ENCODE measurements around the gene ACTA2. TPM values are rescaled to one million over a fixed set of nuclear protein-coding genes. Genes with fewer than 3 reads are reported as not detected.
A peak's percentile ranks its signal among the peaks of the same experiment; 100 is the strongest.

ACTA2 gene
- total RNA-seq, 4 donors from 2014 or later, result 340 to 708 (median 458) TPM

- Histone ChIP-seq H3K4me1 (peaks cover 0 to 4% (median 2%) of the 10 kb centered on the region in 4 donors), H3K36me3 (peaks cover 0 to 42% (median 0%) of the 10 kb centered on the region in 3 donors), H3K4me3 (no peak overlapping the region), H3K9me3 (no peaks in the 10 kb centered on the region), H3K27me3 (no peaks in the 10 kb centered on the region), H3K27ac (no peak overlapping the region)
- 77 to 91% methylated on average over 6 of the region's 6 CpGs for WGBS, 2 donors
- DNase-seq (ENCODE audit: low spot score in 2 of 2), result no peak
- TF ChIP-seq POLR2A (IDR thresholded peaks at IDR 0.05), result no peak
- no peak for TF ChIP-seq CTCF (IDR thresholded peaks at IDR 0.05)
- no peak for TF ChIP-seq EP300 (IDR thresholded peaks at IDR 0.05)
Measured at GRCh38 chr10:88941026-88941425, 11.5 kb downstream of the ACTA2 start.

GRCh38 chr10:88938938-88939337, 13.6 kb downstream of the ACTA2 start:
- no peak for DNase-seq (ENCODE audit: low spot score in 2 of 2)
- Histone ChIP-seq H3K27me3 (no peaks in the 10 kb centered on the region), H3K4me3 (no peak overlapping the region), H3K36me3 (peaks cover 0 to 42% (median 0%) of the 10 kb centered on the region in 3 donors), H3K27ac (no peak overlapping the region), H3K9me3 (no peaks in the 10 kb centered on the region), H3K4me1 (peaks cover 0 to 14% (median 4%) of the 10 kb centered on the region in 4 donors)
- WGBS, 2 donors, result 92 to 99% methylated on average over 2 of the region's 2 CpGs
- no peak for TF ChIP-seq POLR2A (IDR thresholded peaks at IDR 0.05)
- TF ChIP-seq EP300 (IDR thresholded peaks at IDR 0.05), result no peak
- TF ChIP-seq CTCF (IDR thresholded peaks at IDR 0.05), result no peak

GRCh38 chr10:88938039-88938438, 14.5 kb downstream of the ACTA2 start:
- TF ChIP-seq CTCF (IDR thresholded peaks at IDR 0.05) (no peak), POLR2A (IDR thresholded peaks at IDR 0.05) (no peak), EP300 (IDR thresholded peaks at IDR 0.05) (no peak)
- H3K4me1 ChIP-seq, result peaks cover 0 to 14% (median 4%) of the 10 kb centered on the region in 4 donors

GRCh38 chr10:88936656-88937055, 15.9 kb downstream of the ACTA2 start:
- peak overlapping the region in 2 of 4 donors; percentile 14 to 69 for H3K27ac ChIP-seq
- peaks cover 0 to 29% (median 0%) of the 10 kb centered on the region in 3 donors for H3K36me3 ChIP-seq
- H3K27me3 ChIP-seq, result no peaks in the 10 kb centered on the region
- no peak for DNase-seq (ENCODE audit: low spot score in 2 of 2)
- H3K4me3 ChIP-seq, result no peak overlapping the region
- H3K4me1 ChIP-seq, result peaks cover 0 to 19% (median 9%) of the 10 kb centered on the region in 4 donors
- WGBS, 2 donors, result 74 to 75% methylated on average over 3 of the region's 3 CpGs
- no peak for TF ChIP-seq CTCF (IDR thresholded peaks at IDR 0.05)
- no peak for TF ChIP-seq POLR2A (IDR thresholded peaks at IDR 0.05)
- no peak for TF ChIP-seq EP300 (IDR thresholded peaks at IDR 0.05)
- H3K9me3 ChIP-seq, result no peaks in the 10 kb centered on the region

More at GRCh38 chr10:88938039-88938438, 14.5 kb downstream of the ACTA2 start:
- no peak overlapping the region for H3K27ac ChIP-seq
- no peak for DNase-seq (ENCODE audit: low spot score in 2 of 2)
- H3K36me3 ChIP-seq, result peaks cover 0 to 42% (median 0%) of the 10 kb centered on the region in 3 donors
- no peak overlapping the region for H3K4me3 ChIP-seq
- 82 to 93% methylated on average over 3 of the region's 3 CpGs for WGBS, 2 donors
- no peaks in the 10 kb centered on the region for H3K27me3 ChIP-seq
- no peaks in the 10 kb centered on the region for H3K9me3 ChIP-seq

GRCh38 chr10:88934900-88935672, 17.5 kb downstream of the ACTA2 start:
- Histone ChIP-seq H3K36me3 (peaks cover 0 to 14% (median 0%) of the 10 kb centered on the region in 3 donors), H3K4me3 (no peak overlapping the region), H3K27ac (peak overlapping the region in 3 of 4 donors; percentile 17 to 69 (median 65)), H3K9me3 (no peaks in the 10 kb centered on the region), H3K27me3 (no peaks in the 10 kb centered on the region), H3K4me1 (peaks cover 0 to 19% (median 9%) of the 10 kb centered on the region in 4 donors)
- DNase-seq (ENCODE audit: low spot score in 2 of 2), result peak; percentile 63 to 77
- no peak for TF ChIP-seq POLR2A (IDR thresholded peaks at IDR 0.05)
- peak in 1 of 2 donors; percentile 42 for TF ChIP-seq EP300 (IDR thresholded peaks at IDR 0.05)
- peak; percentile 69 to 85 (median 72) for TF ChIP-seq CTCF (IDR thresholded peaks at IDR 0.05)
- 36 to 38% methylated on average over 17 of the region's 17 CpGs for WGBS, 2 donors

All from tibial nerve (tissue), 4 donors.